Neutrophil (primary cell): ENCODE results near the gene TMCC3.

ENCODE experiments used
- H3K27ac ChIP-seq: fragments of 200-600 bp; sonication (generic); 2 replicates; pipeline ENCODE4 v1.5.1; 2016; ENCODE audit warnings: mild to moderate bottlenecking, moderate library complexity
- H3K27me3 ChIP-seq: fragments of 200-600 bp; sonication (generic); 2 replicates; pipeline ENCODE4 v1.6.0; 2016; ENCODE audit warnings: mild to moderate bottlenecking
- H3K36me3 ChIP-seq: fragments of 200-600 bp; sonication (generic); 2 replicates; pipeline ENCODE4 v1.5.1; 2017
- H3K4me1 ChIP-seq, 2 experiments: fragments of 200-600 bp in 1 of 2; sonication (generic) in 1 of 2; 1 replicate in 1 of 2; 2 replicates in 1 of 2; pipeline versions ENCODE4 v1.5.1 to v1.6.1; 2013 to 2016; ENCODE audit warnings: low read depth in 1 of 2, low read length in 1 of 2, mild to moderate bottlenecking in 1 of 2, moderate library complexity in 1 of 2; ENCODE audit not compliant: control insufficient read depth in 1 of 2, insufficient read depth in 1 of 2
- H3K4me3 ChIP-seq, 2 experiments: fragments of 200-600 bp in 1 of 2; sonication (generic) in 1 of 2; 1 replicate in 1 of 2; 2 replicates in 1 of 2; pipeline ENCODE4 v1.5.1; 2013 to 2016; ENCODE audit warnings: low read depth in 1 of 2, low read length in 1 of 2, mild to moderate bottlenecking in 1 of 2, moderate library complexity in 1 of 2
- H3K9me3 ChIP-seq: fragments of 200-600 bp; sonication (generic); 2 replicates; pipeline ENCODE4 v1.5.1; 2016
- TF ChIP-seq, protein P1 (sequence below): fragments of 200-600 bp; sonication (generic); IDR thresholded peaks from 2 replicates; pipeline ENCODE4 v1.5.1; 2016; ENCODE audit warnings: antibody characterized with exemption

The TMCC3 gene

DNA sequence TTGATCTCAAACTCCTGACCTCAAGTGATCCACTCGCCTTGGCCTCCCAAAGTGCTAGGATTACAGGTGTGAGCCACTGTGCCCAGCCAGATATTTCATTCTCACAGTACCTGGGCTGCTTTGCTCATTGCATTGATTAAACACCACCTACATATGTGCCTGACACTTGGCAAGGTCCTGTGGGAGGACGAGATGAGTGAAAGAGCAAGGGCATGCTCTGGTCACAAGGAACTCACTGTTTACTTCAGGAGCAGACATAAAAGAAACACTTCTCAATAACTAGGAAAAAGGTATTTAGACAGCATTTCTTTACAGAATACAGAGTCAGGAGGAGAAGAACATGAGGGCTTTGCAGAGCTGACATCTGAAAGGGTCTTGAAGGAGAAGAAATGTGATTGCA is 91.7 kb downstream of the TMCC3 start:
- Histone ChIP-seq H3K27me3 (peaks cover 22% of the 10 kb centered on the region), H3K9me3 (no peaks in the 10 kb centered on the region), H3K36me3 (no peaks in the 10 kb centered on the region), H3K27ac (no peak overlapping the region), H3K4me1 (no peaks in the 10 kb centered on the region), H3K4me3 (no peak overlapping the region)
- TF ChIP-seq, protein P1, sequence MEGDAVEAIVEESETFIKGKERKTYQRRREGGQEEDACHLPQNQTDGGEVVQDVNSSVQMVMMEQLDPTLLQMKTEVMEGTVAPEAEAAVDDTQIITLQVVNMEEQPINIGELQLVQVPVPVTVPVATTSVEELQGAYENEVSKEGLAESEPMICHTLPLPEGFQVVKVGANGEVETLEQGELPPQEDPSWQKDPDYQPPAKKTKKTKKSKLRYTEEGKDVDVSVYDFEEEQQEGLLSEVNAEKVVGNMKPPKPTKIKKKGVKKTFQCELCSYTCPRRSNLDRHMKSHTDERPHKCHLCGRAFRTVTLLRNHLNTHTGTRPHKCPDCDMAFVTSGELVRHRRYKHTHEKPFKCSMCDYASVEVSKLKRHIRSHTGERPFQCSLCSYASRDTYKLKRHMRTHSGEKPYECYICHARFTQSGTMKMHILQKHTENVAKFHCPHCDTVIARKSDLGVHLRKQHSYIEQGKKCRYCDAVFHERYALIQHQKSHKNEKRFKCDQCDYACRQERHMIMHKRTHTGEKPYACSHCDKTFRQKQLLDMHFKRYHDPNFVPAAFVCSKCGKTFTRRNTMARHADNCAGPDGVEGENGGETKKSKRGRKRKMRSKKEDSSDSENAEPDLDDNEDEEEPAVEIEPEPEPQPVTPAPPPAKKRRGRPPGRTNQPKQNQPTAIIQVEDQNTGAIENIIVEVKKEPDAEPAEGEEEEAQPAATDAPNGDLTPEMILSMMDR = no peak

DNA sequence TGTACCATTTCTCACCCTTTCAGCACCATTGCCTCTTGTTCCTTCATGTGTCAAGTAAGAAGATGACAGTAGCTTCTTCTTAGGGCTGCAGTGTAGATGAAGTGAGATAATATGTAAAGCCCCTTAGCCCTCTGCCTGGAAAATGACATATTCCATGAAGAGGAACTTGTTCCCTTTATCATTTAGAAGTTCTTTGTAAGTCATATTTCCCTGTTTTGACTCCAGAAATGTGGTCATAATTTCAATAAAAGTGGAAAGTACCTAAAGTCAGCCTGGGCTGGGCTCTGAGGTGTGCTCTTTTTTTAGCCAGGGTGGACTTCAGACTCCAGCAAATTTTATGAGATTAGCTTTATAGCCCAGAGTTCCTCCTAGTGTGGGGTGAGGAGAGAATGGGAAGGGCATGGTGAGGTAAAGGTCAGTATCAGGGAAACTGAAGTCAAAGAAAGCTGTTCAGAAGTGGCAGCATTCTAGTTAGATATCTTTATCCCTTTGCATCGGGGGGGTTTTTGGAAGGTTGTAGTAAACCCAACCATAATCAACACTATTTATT is 92.5 kb downstream of the TMCC3 start:
- H3K36me3 ChIP-seq = no peaks in the 10 kb centered on the region
- H3K27me3 ChIP-seq = peaks cover 22% of the 10 kb centered on the region
- no peaks in the 10 kb centered on the region for H3K4me1 ChIP-seq
- TF ChIP-seq, protein P1 = no peak
- no peak overlapping the region for H3K27ac ChIP-seq
- no peak overlapping the region for H3K4me3 ChIP-seq
- no peaks in the 10 kb centered on the region for H3K9me3 ChIP-seq

DNA sequence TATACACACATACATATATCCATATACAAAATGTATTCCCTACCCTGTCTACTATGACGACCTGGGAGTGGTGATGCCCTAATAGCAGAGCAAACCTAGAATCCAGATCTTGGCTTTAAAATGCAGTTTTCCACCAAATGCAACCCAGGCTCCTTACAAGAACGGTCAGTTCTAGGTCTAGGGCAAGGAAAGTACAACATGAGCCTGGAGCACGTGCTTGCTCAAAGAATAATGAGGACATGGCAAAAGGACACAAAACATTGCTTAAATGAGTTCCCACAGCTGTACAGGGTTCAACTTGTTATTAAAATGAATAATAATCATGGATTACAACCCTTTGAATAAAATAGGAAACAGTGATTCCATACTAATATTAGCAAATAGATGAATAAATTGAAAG is 94.7 kb downstream of the TMCC3 start:
- H3K9me3 ChIP-seq = no peaks in the 10 kb centered on the region
- no peaks in the 10 kb centered on the region for H3K36me3 ChIP-seq
- H3K27me3 ChIP-seq = peaks cover 18% of the 10 kb centered on the region
- TF ChIP-seq, protein P1 = no peak
- no peak overlapping the region for H3K27ac ChIP-seq
- H3K4me3 ChIP-seq = no peak overlapping the region
- no peaks in the 10 kb centered on the region for H3K4me1 ChIP-seq

DNA sequence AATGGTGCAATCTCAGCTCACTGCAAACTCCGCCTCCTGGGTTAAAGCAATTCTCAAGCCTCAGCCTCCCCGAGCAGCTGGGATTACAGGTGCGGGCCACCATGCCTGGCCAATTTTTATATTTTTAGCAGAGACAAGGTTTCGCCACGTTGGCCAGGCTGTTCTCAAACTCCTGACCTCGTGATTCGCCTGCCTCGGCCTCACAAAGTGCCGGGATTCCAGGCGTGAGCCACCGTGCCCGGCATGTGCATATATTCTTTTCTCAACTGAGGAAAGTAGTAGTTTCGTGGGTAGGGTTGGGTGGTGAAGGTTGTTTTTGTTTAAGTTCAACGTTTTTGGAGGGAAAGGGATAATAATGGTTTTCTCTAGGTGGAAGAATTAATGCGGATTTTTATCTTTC is 96.5 kb downstream of the TMCC3 start:
- Histone ChIP-seq H3K36me3 (no peaks in the 10 kb centered on the region), H3K9me3 (no peaks in the 10 kb centered on the region), H3K27ac (no peak overlapping the region), H3K4me1 (no peaks in the 10 kb centered on the region), H3K27me3 (peaks cover 8% of the 10 kb centered on the region), H3K4me3 (no peak overlapping the region)
- TF ChIP-seq, protein P1 = no peak

DNA sequence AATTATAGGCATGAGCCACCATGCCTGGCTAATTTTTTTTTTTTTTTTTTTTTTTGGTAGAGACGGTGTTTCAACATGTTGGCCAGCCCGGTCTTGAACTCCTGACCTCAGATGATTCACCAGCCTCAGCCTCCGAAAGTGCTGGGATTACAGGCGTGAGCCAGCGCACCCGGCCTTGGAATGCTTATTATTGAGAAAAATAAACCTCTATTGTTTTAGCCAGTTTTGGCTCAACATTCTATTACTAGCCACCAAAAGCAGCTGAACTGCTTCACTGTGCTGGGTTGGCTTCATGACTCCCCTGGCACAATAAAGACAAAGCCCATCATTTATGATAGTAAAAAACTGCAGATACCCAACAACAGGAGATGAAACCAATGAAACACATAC is 97.2 kb downstream of the TMCC3 start:
- TF ChIP-seq, protein P1 = no peak
- H3K27ac ChIP-seq = no peak overlapping the region
- H3K4me3 ChIP-seq = no peak overlapping the region
- H3K36me3 ChIP-seq = no peaks in the 10 kb centered on the region
- no peaks in the 10 kb centered on the region for H3K9me3 ChIP-seq
- H3K4me1 ChIP-seq = no peaks in the 10 kb centered on the region
- peaks cover 8% of the 10 kb centered on the region for H3K27me3 ChIP-seq

DNA sequence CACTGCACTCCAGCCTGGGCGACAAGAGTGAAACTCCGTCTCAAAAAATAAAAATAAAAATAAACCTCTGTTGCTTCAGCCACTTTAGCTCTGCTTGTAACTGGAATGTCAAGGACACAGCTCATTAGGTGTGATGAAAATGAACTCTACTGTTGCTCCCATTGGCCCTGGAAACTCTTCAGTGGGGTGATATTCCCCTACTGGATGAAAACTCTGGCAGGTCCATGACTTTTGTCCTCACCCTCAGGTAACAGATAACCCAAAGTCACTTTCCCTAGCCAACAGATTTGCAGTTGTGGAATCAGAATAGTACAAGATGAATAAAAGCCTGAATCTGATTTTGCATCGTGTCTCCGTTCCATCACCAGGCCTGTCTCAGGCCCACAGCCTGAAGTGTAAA is 98.5 kb downstream of the TMCC3 start:
- H3K4me3 ChIP-seq = no peak overlapping the region
- H3K9me3 ChIP-seq = no peaks in the 10 kb centered on the region
- no peak overlapping the region for H3K27ac ChIP-seq
- H3K36me3 ChIP-seq = no peaks in the 10 kb centered on the region
- H3K27me3 ChIP-seq = no peaks in the 10 kb centered on the region
- H3K4me1 ChIP-seq = no peaks in the 10 kb centered on the region
- TF ChIP-seq, protein P1 = no peak
